Mammary epithelial cell (primary cell): Measurements from ENCODE around the gene SMIM41.

ENCODE experiments used
- EZH2 ChIP-seq: IDR thresholded peaks from 2 replicates; pipeline ENCODE4 v1.6.1; 2012; ENCODE audit warnings: low read length, inconsistent platforms, borderline replicate concordance
- TF ChIP-seq, protein P1 (sequence below), 2 donors: IDR thresholded peaks in 1 of 2; conservative IDR thresholded peaks in 1 of 2; 2 replicates each; pipeline ENCODE4 v1.5.1; 2011 to 2012; ENCODE audit warnings: inconsistent platforms in 2 of 2, low read length in 2 of 2, mild to moderate bottlenecking in 2 of 2, control low read depth in 1 of 2, low read depth in 1 of 2; ENCODE audit not compliant: insufficient read depth in 1 of 2; ENCODE audit errors: extremely low read depth in 1 of 2

- TF ChIP-seq, protein P1, sequence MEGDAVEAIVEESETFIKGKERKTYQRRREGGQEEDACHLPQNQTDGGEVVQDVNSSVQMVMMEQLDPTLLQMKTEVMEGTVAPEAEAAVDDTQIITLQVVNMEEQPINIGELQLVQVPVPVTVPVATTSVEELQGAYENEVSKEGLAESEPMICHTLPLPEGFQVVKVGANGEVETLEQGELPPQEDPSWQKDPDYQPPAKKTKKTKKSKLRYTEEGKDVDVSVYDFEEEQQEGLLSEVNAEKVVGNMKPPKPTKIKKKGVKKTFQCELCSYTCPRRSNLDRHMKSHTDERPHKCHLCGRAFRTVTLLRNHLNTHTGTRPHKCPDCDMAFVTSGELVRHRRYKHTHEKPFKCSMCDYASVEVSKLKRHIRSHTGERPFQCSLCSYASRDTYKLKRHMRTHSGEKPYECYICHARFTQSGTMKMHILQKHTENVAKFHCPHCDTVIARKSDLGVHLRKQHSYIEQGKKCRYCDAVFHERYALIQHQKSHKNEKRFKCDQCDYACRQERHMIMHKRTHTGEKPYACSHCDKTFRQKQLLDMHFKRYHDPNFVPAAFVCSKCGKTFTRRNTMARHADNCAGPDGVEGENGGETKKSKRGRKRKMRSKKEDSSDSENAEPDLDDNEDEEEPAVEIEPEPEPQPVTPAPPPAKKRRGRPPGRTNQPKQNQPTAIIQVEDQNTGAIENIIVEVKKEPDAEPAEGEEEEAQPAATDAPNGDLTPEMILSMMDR (conservative IDR thresholded peaks at IDR 0.05 in 1 of 2, IDR thresholded peaks at IDR 0.05 in 1 of 2; ENCODE audit: extremely low read depth in 1 of 2, insufficient read depth in 1 of 2, low read depth in 1 of 2, low read length in 2 of 2), result no peak
- TF ChIP-seq EZH2, result no peak
Observed at GRCh38 chr12:52066346-52067080, 13.0 kb upstream of the SMIM41 start.
